SK-N-SH (cell line): ENCODE data around the gene NPW.

ENCODE experiments used
- EZH2phosphoT487 ChIP-seq: fragments of 200-600 bp; sonication (generic); IDR thresholded peaks from 2 replicates; pipeline ENCODE4 v1.6.1; 2017; ENCODE audit warnings: low read depth, mixed run types, mild to moderate bottlenecking, antibody characterized with exemption, moderate library complexity, borderline replicate concordance
- FOXM1 ChIP-seq: IDR thresholded peaks from 2 replicates; pipeline ENCODE4 v1.4.0; 2012; ENCODE audit warnings: low read depth, mild to moderate bottlenecking
- MXI1 ChIP-seq: IDR thresholded peaks from 2 replicates; pipeline ENCODE4 v1.6.1; 2012; ENCODE audit warnings: mild to moderate bottlenecking, low read depth, low read length, improper control_type of control experiment
- RFX5 ChIP-seq: IDR thresholded peaks from 2 replicates; pipeline ENCODE4 v1.6.1; 2012; ENCODE audit warnings: mild to moderate bottlenecking, improper control_type of control experiment, low read length
- SIN3A ChIP-seq: IDR thresholded peaks from 2 replicates; pipeline ENCODE4 v1.6.1; 2012; ENCODE audit warnings: low read depth, mild to moderate bottlenecking, low read length, moderate library complexity, borderline replicate concordance
- TCF12 ChIP-seq: IDR thresholded peaks from 2 replicates; pipeline ENCODE4 v1.4.0; 2012
- TEAD4 ChIP-seq: IDR thresholded peaks from 2 replicates; pipeline ENCODE4 v1.4.0; 2012; ENCODE audit warnings: mild to moderate bottlenecking, borderline replicate concordance; ENCODE audit not compliant: insufficient read depth
- TF ChIP-seq, protein P1 (sequence below): fragments of 200-600 bp; sonication (generic); IDR thresholded peaks from 2 replicates; pipeline ENCODE4 v1.6.1; 2017; ENCODE audit warnings: antibody characterized with exemption, mild to moderate bottlenecking, moderate library complexity

DNA sequence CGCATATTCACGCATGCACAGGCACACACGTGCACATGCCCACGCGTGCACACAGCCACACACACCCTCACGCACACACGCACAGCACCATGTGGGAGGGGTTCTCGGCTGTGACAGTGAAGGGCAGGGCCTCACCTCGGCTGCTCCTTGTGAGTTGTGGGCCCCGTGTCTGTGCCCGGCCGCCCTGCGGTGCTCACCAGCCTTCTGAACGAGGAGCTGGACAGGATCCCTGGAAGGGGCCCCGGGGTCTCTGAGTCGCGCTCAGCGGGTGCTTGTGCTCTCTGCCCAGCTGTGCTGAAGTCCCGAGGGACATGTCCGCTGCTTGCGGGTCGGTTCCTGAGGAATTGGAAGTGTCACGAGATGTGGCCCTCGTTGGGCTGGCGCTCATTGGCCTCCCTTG, 44.3 kb downstream of the NPW start:
- TF ChIP-seq TCF12, result no peak
- TF ChIP-seq, protein P1, sequence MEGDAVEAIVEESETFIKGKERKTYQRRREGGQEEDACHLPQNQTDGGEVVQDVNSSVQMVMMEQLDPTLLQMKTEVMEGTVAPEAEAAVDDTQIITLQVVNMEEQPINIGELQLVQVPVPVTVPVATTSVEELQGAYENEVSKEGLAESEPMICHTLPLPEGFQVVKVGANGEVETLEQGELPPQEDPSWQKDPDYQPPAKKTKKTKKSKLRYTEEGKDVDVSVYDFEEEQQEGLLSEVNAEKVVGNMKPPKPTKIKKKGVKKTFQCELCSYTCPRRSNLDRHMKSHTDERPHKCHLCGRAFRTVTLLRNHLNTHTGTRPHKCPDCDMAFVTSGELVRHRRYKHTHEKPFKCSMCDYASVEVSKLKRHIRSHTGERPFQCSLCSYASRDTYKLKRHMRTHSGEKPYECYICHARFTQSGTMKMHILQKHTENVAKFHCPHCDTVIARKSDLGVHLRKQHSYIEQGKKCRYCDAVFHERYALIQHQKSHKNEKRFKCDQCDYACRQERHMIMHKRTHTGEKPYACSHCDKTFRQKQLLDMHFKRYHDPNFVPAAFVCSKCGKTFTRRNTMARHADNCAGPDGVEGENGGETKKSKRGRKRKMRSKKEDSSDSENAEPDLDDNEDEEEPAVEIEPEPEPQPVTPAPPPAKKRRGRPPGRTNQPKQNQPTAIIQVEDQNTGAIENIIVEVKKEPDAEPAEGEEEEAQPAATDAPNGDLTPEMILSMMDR, result no peak
- TF ChIP-seq TEAD4, result no peak
- no peak for TF ChIP-seq RFX5
- TF ChIP-seq MXI1, result no peak
- TF ChIP-seq EZH2phosphoT487, result no peak
- no peak for TF ChIP-seq SIN3A
- TF ChIP-seq FOXM1, result no peak
